Stimulated activated CD8-positive, alpha-beta memory T cell treated with anti-CD3 and anti-CD28 coated beads, Interleukin-4, amount 100 ng/mL, for 4 hours (primary cell): ENCODE results near the gene ARAP1.
A peak's percentile ranks its signal among the peaks of the same experiment; 100 is the strongest.
"Not testable (repeated sequence)": the region's sequence is repeated elsewhere in the genome, so short reads cannot be mapped to it uniquely, and the experiment has no call there.

Experiments
- DNase-seq, 2 donors: peaks; one replicate each; pipeline ENCODE4 v3.0.0-alpha.2; 2020; ENCODE audit warnings: low read depth in 2 of 2, low spot score in 1 of 2

ARAP1 gene

GRCh38 chr11:72752088-72752914 lies at the start of gene ARAP1:
Gene ARAP1, minus strand, starts transcription at chr11:72752408. Its CDS starts 25,280 bp downstream, at chr11:72727128.
- peak; percentile 27 to 51 for DNase-seq

DNA sequence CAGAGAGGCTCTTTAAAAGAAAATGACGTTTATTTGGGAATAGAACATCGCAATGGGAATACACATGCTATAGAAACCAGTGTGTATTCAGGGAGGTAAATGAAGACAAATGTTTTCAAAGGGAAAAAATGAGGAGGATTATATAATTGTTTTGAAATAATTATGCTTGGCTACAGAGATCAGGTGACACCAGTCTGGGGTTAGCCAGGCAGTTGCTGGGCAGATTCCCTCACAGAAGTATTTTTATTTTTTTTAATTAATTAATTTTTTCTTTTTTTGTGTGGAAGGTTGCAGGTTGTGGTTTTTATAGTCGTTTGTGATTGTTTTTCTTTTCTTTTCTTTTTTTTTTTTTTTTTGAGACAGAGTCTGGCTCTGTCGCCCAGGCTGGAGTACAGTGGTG lies 47.2 kb upstream of the ARAP1 start:
- no peak for DNase-seq

DNA sequence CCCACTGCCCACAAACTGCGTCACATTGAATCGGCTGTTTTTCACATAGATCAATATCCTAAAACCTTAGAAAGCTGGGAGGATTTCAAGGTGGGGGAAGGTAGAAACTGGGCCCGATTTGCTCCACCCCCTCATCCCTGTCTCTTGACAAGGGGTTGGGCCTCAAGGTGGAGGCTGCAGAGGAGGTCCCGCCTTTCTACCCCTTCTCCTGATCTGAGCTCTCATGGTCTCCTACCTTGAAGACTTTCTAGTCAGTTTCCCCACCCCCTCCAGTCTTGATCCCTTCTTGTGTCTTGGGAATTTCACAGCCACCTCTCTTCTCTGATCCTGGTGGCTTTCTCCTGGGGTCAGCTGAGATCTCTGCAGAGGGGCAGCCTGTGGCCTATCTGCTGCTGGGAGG lies 46.2 kb upstream of the ARAP1 start:
- DNase-seq: no peak

DNA sequence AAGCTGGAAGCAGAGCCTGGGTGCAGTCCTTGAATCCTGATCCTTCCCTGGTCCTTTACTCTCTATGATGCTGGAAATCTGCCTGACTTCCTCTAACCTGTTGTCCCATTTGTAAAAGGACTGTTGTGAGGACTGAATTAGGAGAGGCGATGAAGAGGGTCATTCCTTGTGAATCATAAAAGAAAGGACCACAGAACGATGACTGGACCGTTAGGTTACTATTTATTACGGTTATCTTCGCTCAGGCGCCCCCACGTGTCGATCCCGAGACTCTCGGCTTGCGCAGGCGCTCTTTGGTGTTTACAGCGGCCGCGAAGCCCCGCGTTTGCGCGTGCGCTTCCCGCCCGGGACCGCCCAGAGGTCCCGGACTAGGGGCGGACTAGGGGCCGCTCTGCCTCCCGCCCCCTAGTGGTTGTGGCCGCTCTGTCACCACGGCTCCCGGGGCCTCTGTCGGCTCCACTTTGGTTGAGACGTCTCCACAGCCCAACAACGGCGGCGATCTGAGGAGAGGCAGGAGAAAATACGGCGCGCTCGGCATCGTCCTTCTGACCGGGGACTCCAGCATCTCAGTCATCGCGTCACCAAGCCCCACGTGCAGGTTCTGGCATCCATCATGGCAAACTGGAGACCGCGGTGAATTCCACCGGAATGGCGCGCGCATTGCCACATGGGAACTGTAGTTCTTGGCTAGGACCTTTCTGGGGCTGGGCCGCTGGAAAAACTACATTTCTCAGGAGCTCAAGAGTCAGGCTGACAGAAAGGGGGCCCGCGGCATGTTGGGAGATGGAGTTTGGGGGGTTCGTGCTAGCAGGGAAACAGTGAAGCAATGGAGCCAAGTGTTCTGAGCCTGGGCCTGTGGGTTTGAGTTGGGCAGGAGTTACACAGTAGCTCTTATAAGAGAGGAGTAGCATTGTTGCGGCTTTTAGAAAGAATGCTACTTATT lies 41.5 kb upstream of the ARAP1 start, which contains the start of gene STARD10:
Gene STARD10 (minus strand): TSS at position 623 of the 943 bp plus-strand sequence. CDS start 12,866 bp downstream, outside the sequence.
- peak; percentile 82 to 89 for DNase-seq

DNA sequence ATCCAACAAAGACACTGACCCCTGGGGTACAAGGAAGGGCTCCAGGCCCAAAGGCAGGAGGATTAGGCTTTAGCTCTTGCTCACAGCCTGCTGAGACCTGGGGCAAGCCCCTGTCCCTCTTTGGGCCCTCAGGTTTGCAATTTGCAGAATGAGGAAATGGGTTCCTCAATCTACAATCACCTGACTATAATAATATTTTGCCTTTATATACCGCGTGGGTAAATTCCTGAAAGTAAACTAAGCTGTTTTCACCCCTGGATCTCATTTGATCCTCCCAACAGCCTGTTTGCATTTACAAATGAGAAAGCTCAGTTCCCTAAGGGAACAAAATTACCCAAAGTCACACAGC lies 40.8 kb upstream of the ARAP1 start:
- no peak for DNase-seq

DNA sequence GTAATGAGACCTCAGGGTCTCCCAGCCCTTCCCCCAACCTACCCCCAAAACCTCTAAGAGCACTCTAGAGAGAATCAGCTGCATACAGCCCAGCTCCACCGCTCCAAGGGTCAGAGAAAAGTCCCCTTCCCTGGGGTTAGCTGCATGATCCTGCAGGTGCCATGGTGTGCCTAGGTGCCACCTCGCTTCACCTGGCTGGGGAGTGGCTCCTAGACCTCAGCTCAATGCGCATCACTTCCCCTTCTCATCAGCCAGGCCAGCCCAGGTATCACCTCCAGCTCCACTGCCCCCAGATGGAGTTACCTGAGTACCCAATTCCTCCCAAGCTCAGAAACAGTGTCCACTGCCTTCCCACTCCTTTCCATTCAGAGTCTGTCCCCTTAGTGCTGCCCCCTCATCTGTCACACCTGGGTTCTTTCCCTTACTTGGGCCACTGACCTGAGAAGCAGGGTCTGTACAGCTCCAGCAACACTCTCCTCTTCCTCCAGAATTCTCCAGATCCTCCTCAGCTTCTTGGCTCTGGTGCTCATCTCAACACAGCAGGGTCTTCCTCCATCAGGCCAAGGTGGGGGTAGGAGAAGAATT lies 40.3 kb upstream of the ARAP1 start:
- no peak for DNase-seq

DNA sequence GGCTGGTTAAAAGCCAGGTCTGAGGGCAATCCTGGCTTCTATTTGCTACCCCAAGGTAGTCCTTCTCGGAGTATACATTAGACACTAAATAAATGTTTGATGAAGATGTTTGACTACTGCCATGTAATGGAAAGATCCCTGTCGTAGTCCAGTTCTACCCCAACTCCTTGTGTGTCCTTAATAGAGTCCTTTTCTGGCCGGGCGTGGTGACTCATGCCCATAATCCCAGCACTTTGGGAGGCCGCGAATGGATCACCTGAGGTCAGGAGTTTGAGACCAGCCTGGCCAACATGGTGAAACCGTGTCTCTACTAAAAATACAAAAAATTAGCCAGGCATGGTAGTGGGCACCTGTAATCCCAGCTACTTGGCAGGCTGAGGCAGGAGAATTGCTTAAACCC lies 39.0 kb upstream of the ARAP1 start:
- DNase-seq: not testable (repeated sequence)

DNA sequence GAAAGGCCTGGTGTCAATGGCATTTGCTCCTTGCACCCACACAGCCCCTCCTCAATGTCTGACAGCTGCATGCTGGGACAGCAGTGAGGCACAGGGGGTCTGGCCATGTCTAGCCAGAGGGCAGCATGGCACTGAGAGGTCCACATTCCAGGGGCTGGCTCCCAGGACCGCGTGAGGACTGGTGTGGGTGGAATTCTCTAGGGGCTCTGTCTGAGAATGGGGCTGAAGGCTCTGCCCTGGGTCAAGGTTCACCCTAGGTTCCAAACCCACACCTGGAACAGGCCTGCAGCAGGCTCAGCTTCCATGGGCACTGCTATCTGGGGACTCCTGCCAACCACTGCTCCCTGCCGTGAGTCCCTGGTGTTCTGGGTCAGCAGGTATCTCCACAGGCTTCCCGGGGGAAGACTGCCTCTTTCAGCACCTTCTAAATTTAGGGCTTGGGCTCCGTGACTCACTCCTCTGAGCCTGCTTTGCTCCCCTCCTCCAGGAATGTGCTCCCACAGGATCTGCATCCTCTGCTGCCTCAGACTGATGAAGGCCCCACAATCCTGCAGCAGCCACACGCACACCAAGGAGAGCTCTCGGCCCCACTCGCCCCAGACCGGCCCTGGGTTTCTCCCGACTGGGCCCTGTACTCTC lies 37.4 kb upstream of the ARAP1 start:
- no peak for DNase-seq

DNA sequence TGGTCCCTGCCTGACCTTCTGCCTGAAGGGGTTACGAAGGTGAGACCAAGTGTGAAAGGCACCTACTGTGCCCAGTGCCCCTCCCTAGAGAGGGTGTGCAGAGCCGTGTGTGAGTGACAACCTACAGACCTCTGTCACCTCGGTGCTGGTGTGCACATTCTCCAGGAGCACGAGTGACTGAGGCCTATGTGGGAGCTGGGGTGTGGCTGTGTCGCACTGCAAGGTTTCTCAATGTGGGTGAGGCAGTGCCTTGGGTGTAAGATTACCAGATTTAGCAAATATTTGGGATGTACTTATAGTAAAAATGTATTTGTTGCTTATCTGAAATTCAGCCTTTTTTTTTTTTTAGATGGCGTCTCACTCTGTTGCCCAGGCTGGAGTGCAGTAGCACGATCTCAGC lies 36.0 kb upstream of the ARAP1 start:
- DNase-seq: no peak

- DNase-seq: no peak
These were observed 35.3 kb upstream of the ARAP1 start for GRCh38 chr11:72787216-72788104.

- no peak for DNase-seq
These were observed 34.4 kb upstream of the ARAP1 start for GRCh38 chr11:72786305-72787215.

- DNase-seq: no peak
These were observed 32.5 kb upstream of the ARAP1 start for GRCh38 chr11:72784662-72785061.

- no peak for DNase-seq
These were observed 31.1 kb upstream of the ARAP1 start for GRCh38 chr11:72783144-72783905.

- no peak for DNase-seq
These were observed 30.1 kb upstream of the ARAP1 start for GRCh38 chr11:72782081-72782920.

DNA sequence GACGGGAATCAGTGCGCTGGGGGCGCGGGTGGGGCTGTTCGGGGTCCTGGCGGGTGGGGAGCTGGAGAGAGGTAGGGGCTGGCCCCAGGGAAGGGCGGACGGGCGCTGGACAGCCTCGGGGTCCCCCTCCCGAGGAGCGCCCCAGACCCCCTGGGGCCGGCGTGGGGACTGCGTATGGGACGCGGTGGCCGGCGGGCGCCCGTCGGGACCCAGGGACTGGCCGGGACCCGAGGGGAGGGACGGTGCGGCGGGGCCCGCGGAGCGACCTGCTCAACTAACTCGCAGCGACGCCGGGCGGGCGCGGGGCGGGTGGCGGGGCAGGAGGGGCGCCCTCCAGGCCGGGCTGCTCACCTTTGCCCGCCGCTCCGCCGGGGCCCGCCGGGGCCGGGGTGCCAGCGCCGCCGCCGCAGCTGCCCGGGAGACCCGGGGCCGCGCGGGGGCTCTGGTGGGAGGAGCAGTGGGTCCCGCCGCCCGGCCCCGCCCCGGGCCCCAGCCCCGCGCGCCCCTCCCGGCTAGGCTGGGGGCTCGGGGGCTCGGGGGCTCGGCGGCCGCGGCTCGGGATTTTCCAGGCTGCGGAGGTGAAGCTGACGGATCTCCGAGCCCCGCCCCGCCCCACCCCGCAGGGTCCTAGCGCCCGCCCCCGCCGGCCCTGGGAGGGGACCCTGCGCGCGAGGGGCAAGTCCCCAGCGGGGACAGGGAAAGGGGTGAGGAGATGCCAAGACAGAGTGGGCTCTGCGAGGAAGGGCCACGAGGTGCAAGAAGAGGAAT lies 29.3 kb upstream of the ARAP1 start:
- DNase-seq: peak; percentile 22 to 46

DNA sequence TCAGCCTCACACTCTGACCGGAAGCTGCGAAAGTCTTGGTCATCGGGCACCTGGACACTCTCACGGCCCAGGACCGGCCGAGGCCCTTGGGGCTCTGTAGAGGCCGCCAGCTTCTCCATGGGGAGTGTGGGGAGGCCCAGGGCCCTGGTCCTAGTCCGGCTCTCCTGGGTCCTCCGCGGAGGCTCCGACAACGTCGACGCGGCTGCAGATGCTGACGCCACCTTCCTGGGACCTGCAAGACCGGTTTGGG lies 28.8 kb upstream of the ARAP1 start:
- DNase-seq: no peak
